Measurements from ENCODE around the gene SARS2. TPM values are rescaled to one million over a fixed set of nuclear protein-coding genes. Genes with fewer than 3 reads are reported as not detected.
"Not testable (repeated sequence)": the region's sequence is repeated elsewhere in the genome, so short reads cannot be mapped to it uniquely, and the experiment has no call there.

SARS2 gene
- total and polyA plus RNA-seq, 5 donors, result 15.5 to 20.3 (median 17.2) TPM

DNA sequence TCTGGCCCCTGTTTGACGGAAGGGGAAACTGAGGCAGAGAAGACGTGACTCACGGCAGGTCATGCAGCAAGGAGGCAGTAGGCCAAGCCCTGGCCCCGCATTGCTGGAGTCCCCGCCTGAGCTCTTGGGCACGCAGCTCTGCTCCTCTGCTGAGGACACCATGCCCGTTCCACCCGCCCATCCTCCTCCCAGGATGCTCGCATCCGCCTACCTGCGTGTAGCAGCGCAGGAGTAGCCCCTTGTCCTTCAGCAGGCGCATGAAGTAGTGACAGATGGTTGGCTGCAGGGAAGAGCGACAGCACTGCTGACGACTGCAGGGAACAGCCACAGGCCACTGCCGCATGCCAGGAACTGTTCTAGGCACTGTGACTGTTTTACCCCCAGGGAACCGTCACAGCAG is 41.7 kb downstream of the SARS2 start:
- H3K27ac ChIP-seq (ENCODE audit: low read length), result no peak overlapping the region
- intact Hi-C loops (cut with DNase I), result no loop called here
- no peaks in the 10 kb centered on the region for H3K27me3 ChIP-seq (ENCODE audit: control insufficient read depth, insufficient read depth)
- no peaks in the 10 kb centered on the region for H3K9me3 ChIP-seq (ENCODE audit: control insufficient read depth, low read length)
- DNase-seq, result peak in 1 of 3 donors; percentile 35
- H3K4me1 ChIP-seq (ENCODE audit: control insufficient read depth, insufficient read depth, low read length), result peaks cover 2% of the 10 kb centered on the region
- 93% methylated on average over 17 of the region's 17 CpGs for WGBS
- no peak overlapping the region for H3K4me3 ChIP-seq (ENCODE audit: low read length)
- ATAC-seq, result no peak

DNA sequence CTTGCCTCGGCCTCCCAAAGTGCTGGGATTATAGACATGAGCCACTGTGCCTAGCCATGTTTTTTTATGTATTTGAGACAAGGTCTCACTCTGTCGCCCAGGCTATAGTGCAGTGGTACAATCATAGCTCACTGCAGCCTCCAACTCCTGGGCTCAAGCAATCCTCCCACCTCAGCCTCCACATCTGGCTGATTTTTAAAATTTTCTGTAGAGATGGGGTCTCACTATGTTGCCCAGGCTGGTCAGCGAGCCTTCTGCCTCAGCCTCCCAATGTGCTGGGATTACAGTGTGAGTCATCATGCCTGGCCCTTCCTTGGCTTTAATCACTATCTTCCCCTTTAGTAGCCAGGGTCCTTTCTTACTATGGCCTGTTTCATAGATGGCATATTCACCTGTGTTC is 45.9 kb downstream of the SARS2 start:
- ATAC-seq; H3K9me3 ChIP-seq (ENCODE audit: control insufficient read depth, low read length); H3K4me3 ChIP-seq (ENCODE audit: low read length); H3K4me1 ChIP-seq (ENCODE audit: control insufficient read depth, insufficient read depth, low read length); intact Hi-C loops (cut with DNase I); DNase-seq; H3K27me3 ChIP-seq (ENCODE audit: control insufficient read depth, insufficient read depth); H3K27ac ChIP-seq (ENCODE audit: low read length): not testable (repeated sequence)
- 96% methylated on average over 3 of the region's 3 CpGs for WGBS

DNA sequence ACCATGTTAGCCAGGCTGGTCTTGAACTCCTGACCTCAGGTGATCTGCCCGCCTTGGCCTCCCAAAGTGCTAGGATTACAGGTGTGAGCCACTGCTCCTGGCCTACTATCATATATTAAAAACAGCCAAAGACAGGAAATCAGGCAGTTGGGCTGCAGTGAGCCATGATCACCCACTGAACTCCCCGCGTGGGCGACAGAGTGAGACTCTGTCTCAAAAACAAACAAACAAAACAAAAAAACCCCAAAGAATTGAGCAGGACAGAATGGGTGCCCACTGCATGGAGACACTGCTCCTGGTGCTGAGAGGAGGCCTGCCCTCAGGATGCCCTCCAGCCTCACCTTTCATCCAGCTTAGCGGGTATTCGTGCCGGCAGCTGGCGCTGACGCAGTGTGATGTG is 47.3 kb downstream of the SARS2 start:
- ATAC-seq (no peak), DNase-seq (no peak)
- H3K4me3 ChIP-seq (ENCODE audit: low read length), result no peak overlapping the region
- intact Hi-C loops (cut with DNase I), result no loop called here
- H3K9me3 ChIP-seq (ENCODE audit: control insufficient read depth, low read length), result no peaks in the 10 kb centered on the region
- no peak overlapping the region for H3K27ac ChIP-seq (ENCODE audit: low read length)
- WGBS, result 95% methylated on average over 9 of the region's 9 CpGs
- H3K27me3 ChIP-seq (ENCODE audit: control insufficient read depth, insufficient read depth), result no peaks in the 10 kb centered on the region
- H3K4me1 ChIP-seq (ENCODE audit: control insufficient read depth, insufficient read depth, low read length), result no peaks in the 10 kb centered on the region

DNA sequence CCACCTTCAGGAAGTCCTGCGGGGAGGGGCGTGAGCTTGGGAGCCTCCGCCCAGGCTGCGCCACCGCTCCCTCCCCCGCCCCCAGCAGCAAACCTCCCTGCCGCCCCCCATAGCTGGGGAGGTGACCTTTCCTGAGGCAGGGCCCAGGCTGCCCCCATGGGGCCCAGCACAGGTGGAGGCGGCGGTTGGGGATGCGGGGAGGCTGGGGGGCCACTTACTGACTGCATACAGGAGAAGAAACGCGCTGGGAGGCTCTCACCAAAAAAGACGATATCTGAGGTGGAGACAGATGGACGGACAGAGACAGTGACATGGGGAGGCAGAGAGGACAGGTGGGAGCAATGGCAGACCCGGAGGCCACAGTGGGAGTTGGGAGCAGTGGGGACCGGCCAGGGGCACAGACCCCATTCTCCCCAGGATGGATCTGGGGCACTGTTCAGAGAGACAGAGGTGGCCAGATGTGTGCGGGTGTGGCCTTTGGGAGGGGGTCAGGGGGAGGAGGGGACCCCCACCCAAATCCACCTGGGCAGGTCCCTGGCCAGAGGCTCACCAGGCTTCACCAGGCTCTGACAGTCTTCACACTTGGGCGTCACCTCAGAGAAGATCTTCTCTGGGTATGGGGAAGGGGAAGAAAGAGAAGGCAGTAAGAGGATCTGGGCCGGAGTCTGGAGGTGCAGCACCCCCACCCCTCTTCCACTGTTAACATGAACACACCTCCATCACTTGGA is 49.5 kb downstream of the SARS2 start:
- no peak for ATAC-seq
- DNase-seq, result peak in 1 of 3 donors; percentile 58
- Histone ChIP-seq H3K27me3 (ENCODE audit: control insufficient read depth, insufficient read depth) (no peaks in the 10 kb centered on the region), H3K4me1 (ENCODE audit: control insufficient read depth, insufficient read depth, low read length) (no peaks in the 10 kb centered on the region), H3K4me3 (ENCODE audit: low read length) (no peak overlapping the region), H3K9me3 (ENCODE audit: control insufficient read depth, low read length) (no peaks in the 10 kb centered on the region), H3K27ac (ENCODE audit: low read length) (no peak overlapping the region)
- WGBS, result 93% methylated on average over 19 of the region's 19 CpGs
- intact Hi-C loops (cut with DNase I), result no loop called here

DNA sequence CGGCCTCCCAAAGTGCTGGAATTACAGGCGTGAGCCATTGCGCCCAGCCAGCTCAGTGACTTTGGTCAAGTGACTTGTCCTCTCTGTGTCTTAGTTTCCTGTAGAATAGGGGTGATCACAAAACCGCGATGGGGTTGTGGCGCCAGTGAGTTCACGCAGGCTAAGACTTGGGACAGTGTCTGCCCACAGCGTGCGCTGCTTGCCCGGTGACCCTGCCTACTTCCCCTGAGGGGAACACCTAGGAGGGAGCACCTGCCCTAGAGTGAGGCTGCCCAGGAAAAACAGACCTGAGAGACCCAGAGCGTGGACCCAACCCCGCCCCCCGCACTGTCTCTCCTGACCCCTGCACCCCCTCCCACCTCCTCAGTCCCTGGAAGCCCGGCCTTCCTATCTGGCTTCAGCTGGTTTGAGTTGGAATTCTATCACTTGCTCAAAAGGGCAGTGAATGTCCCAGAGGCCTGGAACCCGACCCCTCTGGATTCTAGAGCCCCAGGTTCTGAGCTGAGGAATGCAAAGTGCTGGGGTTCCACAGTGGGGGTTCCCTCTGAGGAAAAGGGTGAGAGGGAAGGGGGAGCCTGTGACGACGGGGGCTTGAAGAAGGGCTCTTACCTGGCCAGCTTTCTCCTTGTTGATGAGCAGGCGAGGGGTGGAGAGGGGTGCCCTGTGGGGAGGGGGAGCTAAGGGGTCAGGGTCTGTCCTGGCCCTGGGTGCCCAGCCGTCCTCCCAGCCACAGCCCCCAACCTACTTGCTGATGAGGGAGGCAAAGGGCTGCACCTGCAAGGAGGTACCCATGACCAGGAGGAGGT is 50.3 kb downstream of the SARS2 start:
- ATAC-seq (no peak), DNase-seq (no peak)
- Histone ChIP-seq H3K27ac (ENCODE audit: low read length) (no peak overlapping the region), H3K9me3 (ENCODE audit: control insufficient read depth, low read length) (no peaks in the 10 kb centered on the region), H3K4me1 (ENCODE audit: control insufficient read depth, insufficient read depth, low read length) (no peaks in the 10 kb centered on the region), H3K27me3 (ENCODE audit: control insufficient read depth, insufficient read depth) (no peaks in the 10 kb centered on the region), H3K4me3 (ENCODE audit: low read length) (no peak overlapping the region)
- 93% methylated on average over 19 of the region's 19 CpGs for WGBS
- intact Hi-C loops (cut with DNase I), result no loop called here

DNA sequence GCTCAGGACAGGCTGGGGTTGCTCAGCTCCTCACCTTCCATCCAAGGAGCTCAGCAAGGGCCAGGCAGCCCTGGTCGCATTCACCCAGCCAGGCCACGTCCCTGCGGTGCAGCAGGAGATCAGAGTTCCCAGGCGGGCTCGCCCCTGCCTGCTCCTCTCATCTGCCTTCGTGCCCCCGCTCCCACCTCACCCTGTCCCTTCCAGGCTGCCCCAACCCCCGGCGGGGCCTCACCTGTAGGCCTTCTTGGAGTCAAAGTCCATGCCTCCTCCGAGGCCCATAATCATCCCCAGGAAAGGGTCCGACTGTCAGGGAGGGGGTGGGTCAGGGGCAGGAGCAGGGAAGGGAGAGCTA is 51.2 kb downstream of the SARS2 start:
- DNase-seq, result no peak

DNA sequence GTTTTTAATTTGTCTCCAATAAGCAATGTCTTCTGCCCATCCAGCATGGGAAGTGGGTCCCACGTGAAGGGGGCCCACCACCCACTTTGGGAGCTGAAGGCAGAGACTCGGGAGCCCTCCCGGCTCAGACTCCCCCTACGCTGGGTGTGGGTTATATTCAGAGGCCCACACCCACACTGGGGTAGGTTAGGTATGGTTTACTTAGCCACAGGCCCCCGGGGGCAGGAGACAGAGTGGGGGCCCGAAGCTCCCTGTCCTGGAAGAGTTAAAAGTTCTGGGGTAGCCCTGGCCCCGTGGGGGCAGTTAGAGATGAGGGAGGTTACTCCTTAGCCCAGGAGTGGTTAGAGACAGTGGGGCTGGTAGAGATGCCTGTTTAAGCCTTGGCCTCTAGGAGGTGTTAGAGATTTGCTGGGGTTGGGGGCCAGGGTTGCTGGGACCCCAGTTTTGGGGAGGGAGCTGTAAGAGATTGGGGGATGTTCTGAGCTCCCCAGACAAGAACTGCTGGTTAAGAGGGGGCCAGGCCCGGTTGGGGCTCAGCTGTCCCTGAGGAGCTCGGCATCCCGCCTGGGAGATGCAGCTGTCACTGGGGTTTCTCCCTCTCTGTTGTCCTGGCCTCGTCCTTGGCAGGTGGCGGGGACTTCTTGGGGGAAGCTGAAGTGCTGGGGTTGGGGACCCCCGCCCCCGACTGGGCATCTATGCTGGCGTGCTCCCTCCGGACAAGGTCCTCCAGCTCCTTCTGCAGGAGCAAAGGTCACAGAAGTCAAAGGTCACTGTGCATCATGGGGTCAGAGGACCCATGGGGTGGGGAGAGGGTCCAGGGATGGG is 51.8 kb downstream of the SARS2 start:
- WGBS, result 78% methylated on average over 16 of the region's 16 CpGs

More for the DNA sequence above, 51.2 kb downstream of the SARS2 start:
- intact Hi-C loops (cut with DNase I), result no loop called here
- 92% methylated on average over 11 of the region's 11 CpGs for WGBS
- Histone ChIP-seq H3K27me3 (ENCODE audit: control insufficient read depth, insufficient read depth) (no peaks in the 10 kb centered on the region), H3K27ac (ENCODE audit: low read length) (no peak overlapping the region), H3K4me1 (ENCODE audit: control insufficient read depth, insufficient read depth, low read length) (no peaks in the 10 kb centered on the region), H3K4me3 (ENCODE audit: low read length) (no peak overlapping the region), H3K9me3 (ENCODE audit: control insufficient read depth, low read length) (no peaks in the 10 kb centered on the region)
- no peak for ATAC-seq

DNA sequence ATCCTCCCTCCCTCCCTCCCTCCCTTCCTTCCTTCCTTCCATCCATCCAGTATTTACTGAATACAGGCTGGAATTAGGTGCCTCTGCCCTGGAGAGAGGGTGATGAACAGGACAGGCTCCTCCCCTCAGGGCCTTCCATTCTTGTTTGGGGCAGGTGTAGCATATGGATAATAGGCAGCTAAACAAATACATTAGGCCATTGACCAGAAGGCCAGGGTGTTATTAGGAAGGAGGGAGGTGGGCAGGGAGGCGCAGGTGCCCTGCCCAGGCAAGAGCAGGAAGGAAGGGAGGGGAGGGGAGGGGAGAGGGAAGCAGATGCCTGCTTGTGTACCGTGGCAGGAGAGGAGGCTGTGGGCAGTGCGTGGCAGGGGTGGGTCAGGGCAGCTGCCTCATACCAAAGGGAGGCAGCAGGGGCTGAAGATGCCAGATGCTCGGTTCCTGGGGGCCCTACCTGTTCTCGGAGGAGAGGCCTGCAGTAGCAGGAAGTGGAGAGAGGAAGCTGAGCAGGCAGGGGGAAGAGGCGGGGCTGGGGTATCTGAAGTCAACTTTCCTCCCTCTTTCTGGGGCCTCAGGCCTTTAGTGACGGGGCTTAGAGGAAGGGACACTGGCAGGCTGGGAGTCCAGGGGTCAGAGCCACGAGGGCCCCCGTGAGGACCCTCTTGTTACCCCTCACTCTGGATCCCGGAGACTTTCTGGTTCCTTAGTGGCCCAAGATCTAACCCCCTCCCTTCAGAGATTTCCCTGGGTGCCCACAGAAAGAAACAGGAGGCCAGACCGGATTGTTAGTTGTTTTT is 52.6 kb downstream of the SARS2 start, which contains the start of gene RINL:
TSS of gene RINL (minus strand) at position 495 of the 794 bp plus-strand sequence. CDS start 1,533 bp downstream, outside the sequence.
- ATAC-seq (peak; percentile 32 to 45), DNase-seq (peak in 2 of 3 donors; percentile 67 to 68)
- Histone ChIP-seq H3K9me3 (ENCODE audit: control insufficient read depth, low read length) (no peaks in the 10 kb centered on the region), H3K4me1 (ENCODE audit: control insufficient read depth, insufficient read depth, low read length) (no peaks in the 10 kb centered on the region), H3K4me3 (ENCODE audit: low read length) (no peak within 1 kb of the TSS), H3K27ac (ENCODE audit: low read length) (no peak within 1 kb of the TSS), H3K27me3 (ENCODE audit: control insufficient read depth, insufficient read depth) (no peaks in the 10 kb centered on the region)
- WGBS, result 49% methylated on average over 11 of the region's 11 CpGs
- intact Hi-C loops (cut with DNase I), result no loop called here

More for the DNA sequence above, 51.8 kb downstream of the SARS2 start:
- no peak for DNase-seq
- H3K27me3 ChIP-seq (ENCODE audit: control insufficient read depth, insufficient read depth), result no peaks in the 10 kb centered on the region
- no peaks in the 10 kb centered on the region for H3K9me3 ChIP-seq (ENCODE audit: control insufficient read depth, low read length)
- no peaks in the 10 kb centered on the region for H3K4me1 ChIP-seq (ENCODE audit: control insufficient read depth, insufficient read depth, low read length)
- no peak overlapping the region for H3K27ac ChIP-seq (ENCODE audit: low read length)
- intact Hi-C loops (cut with DNase I), result no loop called here
- no peak overlapping the region for H3K4me3 ChIP-seq (ENCODE audit: low read length)
- no peak for ATAC-seq

DNA sequence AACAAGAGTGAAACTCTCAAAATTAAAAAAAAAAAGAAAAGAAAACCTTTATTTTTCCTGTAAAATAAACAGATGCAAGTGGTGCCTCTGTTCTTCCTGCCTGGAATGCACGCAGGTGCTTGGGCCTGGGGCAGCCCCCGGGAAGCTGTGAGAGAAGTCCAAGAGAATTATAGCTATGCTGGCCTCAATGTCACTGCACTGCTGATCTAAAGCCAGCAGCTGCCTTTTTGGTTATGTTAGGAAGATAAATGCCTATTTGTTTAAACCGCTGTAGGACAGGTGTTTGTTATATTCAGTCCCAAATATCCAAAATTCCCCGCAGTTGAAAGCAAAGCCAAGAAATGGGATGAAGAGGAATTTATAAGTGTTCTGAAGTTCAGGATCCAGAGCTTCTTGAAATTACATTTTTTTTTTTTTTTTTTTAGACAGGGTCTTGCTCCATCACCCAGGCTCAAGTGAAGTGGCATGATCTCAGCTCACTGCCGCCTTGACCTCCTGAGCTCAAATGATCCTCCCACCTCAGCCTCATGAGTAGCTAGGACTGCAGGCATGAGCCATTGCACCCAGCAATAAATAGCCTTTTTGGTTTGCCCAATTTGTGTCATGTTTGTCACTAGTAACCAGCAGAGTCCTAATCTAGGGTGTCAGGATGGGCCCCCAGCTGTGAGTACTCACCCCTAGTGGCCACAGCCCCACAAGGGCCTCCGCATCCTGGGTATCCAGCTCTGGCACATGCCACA is 54.7 kb downstream of the SARS2 start:
- 79% methylated on average over 6 of the region's 6 CpGs for WGBS
- Histone ChIP-seq H3K27me3 (ENCODE audit: control insufficient read depth, insufficient read depth) (no peaks in the 10 kb centered on the region), H3K27ac (ENCODE audit: low read length) (no peak overlapping the region), H3K4me1 (ENCODE audit: control insufficient read depth, insufficient read depth, low read length) (no peaks in the 10 kb centered on the region), H3K4me3 (ENCODE audit: low read length) (no peak overlapping the region), H3K9me3 (ENCODE audit: control insufficient read depth, low read length) (no peaks in the 10 kb centered on the region)
- DNase-seq (no peak), ATAC-seq (no peak)
- intact Hi-C loops (cut with DNase I), result no loop called here

DNA sequence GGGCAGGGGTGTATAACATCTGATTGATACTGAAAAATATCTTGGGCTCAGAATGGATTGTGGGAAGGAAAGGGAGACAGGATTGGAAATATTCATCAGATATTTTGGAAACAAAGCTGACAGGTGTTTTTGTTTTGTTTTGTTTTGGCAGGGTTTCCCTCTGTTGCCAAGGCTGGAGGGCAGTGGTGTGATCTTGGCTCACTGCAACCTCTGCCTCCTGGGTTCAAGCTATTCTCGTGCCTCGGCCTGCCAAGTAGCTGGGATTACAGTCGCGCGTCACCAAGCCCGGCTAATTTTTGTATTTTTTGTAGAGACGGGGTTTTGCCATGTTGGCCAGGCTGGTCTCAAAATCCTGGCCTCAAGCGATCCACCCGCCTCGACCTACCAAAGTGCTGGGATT is 57.2 kb downstream of the SARS2 start:
- WGBS, result 75% methylated on average over 10 of the region's 10 CpGs
- H3K4me1 ChIP-seq (ENCODE audit: control insufficient read depth, insufficient read depth, low read length); ATAC-seq; intact Hi-C loops (cut with DNase I); H3K9me3 ChIP-seq (ENCODE audit: control insufficient read depth, low read length); H3K4me3 ChIP-seq (ENCODE audit: low read length); H3K27me3 ChIP-seq (ENCODE audit: control insufficient read depth, insufficient read depth); DNase-seq; H3K27ac ChIP-seq (ENCODE audit: low read length): not testable (repeated sequence)

Data from right cardiac atrium (tissue), 5 donors.